Measurements from ENCODE around the gene CHMP4A. TPM values are rescaled to one million over a fixed set of nuclear protein-coding genes. Genes with fewer than 3 reads are reported as not detected.

Gene CHMP4A
- total and polyA plus RNA-seq, 2 of the 13 experiments (the other 11 are each of a cell fraction or from before 2014, with no cell fraction given), result 83.6 to 113 TPM

DNA sequence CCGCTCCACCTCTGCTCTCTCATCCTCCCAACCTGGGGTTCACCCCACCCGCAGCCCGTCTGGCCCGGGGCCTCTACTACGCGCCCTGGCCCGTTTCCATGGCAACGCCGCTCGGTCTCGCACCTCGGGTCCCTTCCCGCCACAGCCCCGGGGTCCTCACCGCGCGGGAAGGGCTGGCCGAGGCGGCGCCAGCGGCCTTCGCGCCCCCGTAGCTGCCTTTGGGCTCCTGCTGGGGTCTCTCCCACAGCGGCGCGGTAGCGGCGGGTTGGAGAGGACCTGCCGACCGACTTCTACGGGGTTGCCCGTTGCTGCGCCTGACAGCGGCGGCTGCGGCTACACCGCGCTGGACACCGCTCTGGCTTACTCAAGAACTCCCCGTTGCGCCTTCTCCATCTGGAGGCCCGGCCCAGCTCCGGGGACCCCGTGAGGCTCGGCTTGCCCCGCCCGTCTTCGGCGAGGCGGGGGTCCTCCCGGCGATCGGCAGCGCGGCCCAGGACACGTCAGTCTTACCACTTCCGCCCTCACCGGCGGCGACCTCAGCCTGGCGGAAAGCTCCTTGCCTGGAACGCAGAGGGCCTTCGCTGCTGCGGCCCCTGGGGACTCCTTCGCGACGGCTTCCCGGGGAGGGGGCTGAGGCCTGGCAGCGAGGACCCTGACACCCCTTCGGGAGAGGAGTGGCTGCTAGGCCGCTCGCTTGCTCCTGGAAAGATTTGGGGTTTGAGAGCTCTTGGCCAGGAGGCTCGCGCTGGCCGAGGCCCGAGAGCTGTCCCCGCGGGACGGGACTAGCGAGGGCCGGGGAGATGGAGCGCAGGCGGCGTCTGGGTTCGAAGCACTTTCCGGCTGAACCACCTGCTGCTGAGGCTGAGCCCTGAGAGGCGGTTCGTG, 17.9 kb downstream of the CHMP4A start, which contains the start of gene TM9SF1 (continued):
- TF ChIP-seq, protein P1, sequence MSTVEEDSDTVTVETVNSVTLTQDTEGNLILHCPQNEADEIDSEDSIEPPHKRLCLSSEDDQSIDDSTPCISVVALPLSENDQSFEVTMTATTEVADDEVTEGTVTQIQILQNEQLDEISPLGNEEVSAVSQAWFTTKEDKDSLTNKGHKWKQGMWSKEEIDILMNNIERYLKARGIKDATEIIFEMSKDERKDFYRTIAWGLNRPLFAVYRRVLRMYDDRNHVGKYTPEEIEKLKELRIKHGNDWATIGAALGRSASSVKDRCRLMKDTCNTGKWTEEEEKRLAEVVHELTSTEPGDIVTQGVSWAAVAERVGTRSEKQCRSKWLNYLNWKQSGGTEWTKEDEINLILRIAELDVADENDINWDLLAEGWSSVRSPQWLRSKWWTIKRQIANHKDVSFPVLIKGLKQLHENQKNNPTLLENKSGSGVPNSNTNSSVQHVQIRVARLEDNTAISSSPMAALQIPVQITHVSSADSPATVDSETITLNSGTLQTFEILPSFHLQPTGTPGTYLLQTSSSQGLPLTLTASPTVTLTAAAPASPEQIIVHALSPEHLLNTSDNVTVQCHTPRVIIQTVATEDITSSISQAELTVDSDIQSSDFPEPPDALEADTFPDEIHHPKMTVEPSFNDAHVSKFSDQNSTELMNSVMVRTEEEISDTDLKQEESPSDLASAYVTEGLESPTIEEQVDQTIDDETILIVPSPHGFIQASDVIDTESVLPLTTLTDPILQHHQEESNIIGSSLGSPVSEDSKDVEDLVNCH (CRISPR knock-in tag; IDR thresholded peaks at IDR 0.05), result peak; percentile 97; the same call in 1 of the 2 replicates
- TF ChIP-seq ZNF326 (CRISPR knock-in tag; IDR thresholded peaks at IDR 0.05; ENCODE audit: borderline replicate concordance) (peak; percentile 87), REPIN1 (CRISPR knock-in tag; IDR thresholded peaks at IDR 0.05; ENCODE audit: borderline replicate concordance, low read depth) (peak; percentile 99), SMC3 (IDR thresholded peaks at IDR 0.05; ENCODE audit: low read length) (no peak), ZNF138 (CRISPR knock-in tag; IDR thresholded peaks at IDR 0.05; ENCODE audit: low read depth) (peak; percentile 100), ZNF589 (CRISPR knock-in tag; conservative IDR thresholded peaks at IDR 0.05) (no peak), ZBTB21 (CRISPR knock-in tag; IDR thresholded peaks at IDR 0.05) (0 out of 2 replicates have a peak, but pooled peaks have one; percentile 64), ZNF30 (CRISPR knock-in tag; IDR thresholded peaks at IDR 0.05) (peak; percentile 96), SOX13 (IDR thresholded peaks at IDR 0.05) (0 out of 2 replicates have a peak, but pooled peaks have one; percentile 4), SOX13 (CRISPR knock-in tag; conservative IDR thresholded peaks at IDR 0.05 in 1 of 2, IDR thresholded peaks at IDR 0.05 in 1 of 2) (peak in 1 of 2 experiments; percentile 55; a peak in 3 of 4 replicates), ZNF614 (CRISPR knock-in tag; IDR thresholded peaks at IDR 0.05; ENCODE audit: borderline replicate concordance) (no peak; the same call in none of the 2 replicates), PCBP2 (optimal IDR thresholded peaks at IDR 0.05; ENCODE audit: low read depth, low read length, poor library complexity, severe bottlenecking) (no peak), CENPT (CRISPR knock-in tag; IDR thresholded peaks at IDR 0.05; ENCODE audit: low read depth) (peak; percentile 95; the same call in 1 of the 2 replicates), ZNF781 (CRISPR knock-in tag; IDR thresholded peaks at IDR 0.05; ENCODE audit: borderline replicate concordance, not compliant biosample characterization) (peak; percentile 99), ETV6 (CRISPR knock-in tag; conservative IDR thresholded peaks at IDR 0.05) (peak; percentile 97), NR3C1 (CRISPR knock-in tag; IDR thresholded peaks at IDR 0.05) (peak; percentile 92; the same call in 1 of the 2 replicates), HOXA5 (CRISPR knock-in tag; IDR thresholded peaks at IDR 0.05) (peak; percentile 98), ZNF121 (CRISPR knock-in tag; IDR thresholded peaks at IDR 0.05) (no peak)
- TF ChIP-seq, protein P2, sequence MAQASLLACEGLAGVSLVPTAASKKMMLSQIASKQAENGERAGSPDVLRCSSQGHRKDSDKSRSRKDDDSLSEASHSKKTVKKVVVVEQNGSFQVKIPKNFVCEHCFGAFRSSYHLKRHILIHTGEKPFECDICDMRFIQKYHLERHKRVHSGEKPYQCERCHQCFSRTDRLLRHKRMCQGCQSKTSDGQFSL (CRISPR knock-in tag; IDR thresholded peaks at IDR 0.05), result peak; percentile 59
- TF ChIP-seq, protein P3, sequence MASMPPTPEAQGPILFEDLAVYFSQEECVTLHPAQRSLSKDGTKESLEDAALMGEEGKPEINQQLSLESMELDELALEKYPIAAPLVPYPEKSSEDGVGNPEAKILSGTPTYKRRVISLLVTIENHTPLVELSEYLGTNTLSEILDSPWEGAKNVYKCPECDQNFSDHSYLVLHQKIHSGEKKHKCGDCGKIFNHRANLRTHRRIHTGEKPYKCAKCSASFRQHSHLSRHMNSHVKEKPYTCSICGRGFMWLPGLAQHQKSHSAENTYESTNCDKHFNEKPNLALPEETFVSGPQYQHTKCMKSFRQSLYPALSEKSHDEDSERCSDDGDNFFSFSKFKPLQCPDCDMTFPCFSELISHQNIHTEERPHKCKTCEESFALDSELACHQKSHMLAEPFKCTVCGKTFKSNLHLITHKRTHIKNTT (CRISPR knock-in tag; IDR thresholded peaks at IDR 0.05), result peak; percentile 86; the same call in 1 of the 2 replicates
- TF ChIP-seq, protein P4, sequence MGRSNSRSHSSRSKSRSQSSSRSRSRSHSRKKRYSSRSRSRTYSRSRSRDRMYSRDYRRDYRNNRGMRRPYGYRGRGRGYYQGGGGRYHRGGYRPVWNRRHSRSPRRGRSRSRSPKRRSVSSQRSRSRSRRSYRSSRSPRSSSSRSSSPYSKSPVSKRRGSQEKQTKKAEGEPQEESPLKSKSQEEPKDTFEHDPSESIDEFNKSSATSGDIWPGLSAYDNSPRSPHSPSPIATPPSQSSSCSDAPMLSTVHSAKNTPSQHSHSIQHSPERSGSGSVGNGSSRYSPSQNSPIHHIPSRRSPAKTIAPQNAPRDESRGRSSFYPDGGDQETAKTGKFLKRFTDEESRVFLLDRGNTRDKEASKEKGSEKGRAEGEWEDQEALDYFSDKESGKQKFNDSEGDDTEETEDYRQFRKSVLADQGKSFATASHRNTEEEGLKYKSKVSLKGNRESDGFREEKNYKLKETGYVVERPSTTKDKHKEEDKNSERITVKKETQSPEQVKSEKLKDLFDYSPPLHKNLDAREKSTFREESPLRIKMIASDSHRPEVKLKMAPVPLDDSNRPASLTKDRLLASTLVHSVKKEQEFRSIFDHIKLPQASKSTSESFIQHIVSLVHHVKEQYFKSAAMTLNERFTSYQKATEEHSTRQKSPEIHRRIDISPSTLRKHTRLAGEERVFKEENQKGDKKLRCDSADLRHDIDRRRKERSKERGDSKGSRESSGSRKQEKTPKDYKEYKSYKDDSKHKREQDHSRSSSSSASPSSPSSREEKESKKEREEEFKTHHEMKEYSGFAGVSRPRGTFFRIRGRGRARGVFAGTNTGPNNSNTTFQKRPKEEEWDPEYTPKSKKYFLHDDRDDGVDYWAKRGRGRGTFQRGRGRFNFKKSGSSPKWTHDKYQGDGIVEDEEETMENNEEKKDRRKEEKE (IDR thresholded peaks at IDR 0.05), result no peak

Measured in HepG2 (cell line).